Muscle of leg (tissue), 11 donors: ENCODE data around the gene MYL11. TPM values are rescaled to one million over a fixed set of nuclear protein-coding genes. Genes with fewer than 3 reads are reported as not detected.

Source experiments
- DNase-seq: peaks from one replicate; pipeline ENCODE4 v3.0.0; 2013
- H3K27ac ChIP-seq: one replicate; pipeline ENCODE4 v1.5.1; 2013; ENCODE audit warnings: mild to moderate bottlenecking, low read length, control low read depth
- H3K27me3 ChIP-seq: one replicate; pipeline ENCODE4 v1.6.1; 2013; ENCODE audit warnings: low read length; ENCODE audit not compliant: control insufficient read depth, insufficient read depth
- H3K36me3 ChIP-seq: one replicate; pipeline ENCODE4 v1.6.1; 2013; ENCODE audit warnings: low read length; ENCODE audit not compliant: control insufficient read depth, insufficient read depth
- H3K4me1 ChIP-seq: one replicate; pipeline ENCODE4 v1.6.1; 2013; ENCODE audit warnings: low read length; ENCODE audit not compliant: control insufficient read depth, insufficient read depth
- H3K4me3 ChIP-seq: one replicate; pipeline ENCODE4 v1.5.1; 2013; ENCODE audit warnings: low read length, control low read depth
- H3K9me3 ChIP-seq: replicated peaks from 2 replicates; pipeline ENCODE4 v1.6.1; 2013; ENCODE audit warnings: low read depth, low read length; ENCODE audit not compliant: control insufficient read depth
- WGBS: methylation state at CpG from one replicate; pipeline ENCODE4 v1.1.5; 2013; ENCODE audit warnings: missing lambda C conversion rate; ENCODE audit not compliant: insufficient coverage; 5-methylcytosine and 5-hydroxymethylcytosine counted together
- polyA plus RNA-seq, 8 donors: library from polyadenylated mRNA; unstranded; fragments of 120-200 nt; gene quantifications; one replicate each; pipeline versions ENCODE4 v1.2.1 to v1.2.3, GENCODE V29; 2013; ENCODE audit warnings: inconsistent platforms in 1 of 8, low replicate concordance in 1 of 8; ENCODE audit not compliant: insufficient read length in 8 of 8, insufficient read depth in 1 of 8
- total RNA-seq: library from RNA; stranded (reverse); fragments of 120-200 nt; gene quantifications from one replicate; pipeline ENCODE4 v1.2.4, GENCODE V29; 2013

MYL11 gene
- total and polyA plus RNA-seq, 9 donors: 4,424 to 10,279 (median 7,940) TPM

DNA sequence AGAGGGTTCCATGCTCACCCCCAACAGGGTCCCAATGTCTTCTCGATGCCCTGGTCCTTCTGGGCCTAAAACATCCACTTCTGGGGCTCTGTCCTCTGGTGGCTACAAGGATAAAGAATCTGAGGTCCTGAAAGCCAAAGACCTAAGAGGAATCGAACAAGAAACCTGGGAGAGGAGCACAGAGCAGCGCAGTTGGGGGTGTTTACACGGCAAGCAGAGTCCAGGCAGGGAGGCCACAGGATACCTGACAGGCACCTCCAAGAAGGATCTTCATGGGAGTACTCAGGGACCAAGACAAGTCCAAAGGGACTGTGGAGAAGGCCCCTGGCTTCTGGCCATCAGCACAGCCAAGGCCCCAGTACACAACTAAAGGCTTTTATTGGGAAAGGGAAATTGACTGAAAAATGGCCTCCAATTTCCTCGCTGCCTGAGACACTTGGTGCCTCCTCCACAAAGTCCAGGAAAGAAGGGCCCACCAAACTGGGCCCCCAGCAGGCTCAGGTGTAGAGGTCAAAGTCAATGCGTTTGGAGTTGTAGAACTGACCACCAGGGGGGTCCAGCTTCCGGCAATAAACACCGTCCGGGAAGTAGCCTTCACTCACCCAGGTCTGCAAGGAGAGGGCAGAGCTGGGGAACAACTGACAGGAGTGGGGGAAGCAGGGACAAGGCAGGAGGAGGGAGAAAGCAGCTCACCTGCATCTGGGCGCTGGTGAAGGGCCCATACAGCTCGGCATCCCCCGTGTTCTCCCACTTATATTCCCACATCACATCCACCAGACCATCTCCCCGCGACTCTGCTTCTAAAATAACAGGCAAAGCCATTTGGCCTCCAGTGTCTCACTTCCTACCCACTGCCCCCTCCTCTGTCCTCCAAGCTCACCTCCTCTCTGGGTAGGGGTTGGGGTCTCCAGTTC, 21.9 kb upstream of the MYL11 start:
- peaks cover 63% of the 10 kb centered on the region for H3K36me3 ChIP-seq
- 69% methylated on average over 8 of the region's 14 CpGs for WGBS
- no peak for DNase-seq
- H3K4me1 ChIP-seq: peaks cover 47% of the 10 kb centered on the region
- no peak overlapping the region for H3K4me3 ChIP-seq
- no peak overlapping the region for H3K27ac ChIP-seq
- no peaks in the 10 kb centered on the region for H3K27me3 ChIP-seq
- H3K9me3 ChIP-seq: no peaks in the 10 kb centered on the region

- Histone ChIP-seq H3K9me3 (no peaks in the 10 kb centered on the region), H3K27ac (peak overlapping the region; percentile 96), H3K27me3 (no peaks in the 10 kb centered on the region), H3K4me1 (peaks cover 47% of the 10 kb centered on the region), H3K4me3 (peak overlapping the region; percentile 71), H3K36me3 (peaks cover 67% of the 10 kb centered on the region)
- WGBS: 93% methylated on average over 19 of the region's 23 CpGs
- no peak for DNase-seq
Measured at GRCh38 chr16:30353438-30354129, 21.0 kb upstream of the MYL11 start.

DNA sequence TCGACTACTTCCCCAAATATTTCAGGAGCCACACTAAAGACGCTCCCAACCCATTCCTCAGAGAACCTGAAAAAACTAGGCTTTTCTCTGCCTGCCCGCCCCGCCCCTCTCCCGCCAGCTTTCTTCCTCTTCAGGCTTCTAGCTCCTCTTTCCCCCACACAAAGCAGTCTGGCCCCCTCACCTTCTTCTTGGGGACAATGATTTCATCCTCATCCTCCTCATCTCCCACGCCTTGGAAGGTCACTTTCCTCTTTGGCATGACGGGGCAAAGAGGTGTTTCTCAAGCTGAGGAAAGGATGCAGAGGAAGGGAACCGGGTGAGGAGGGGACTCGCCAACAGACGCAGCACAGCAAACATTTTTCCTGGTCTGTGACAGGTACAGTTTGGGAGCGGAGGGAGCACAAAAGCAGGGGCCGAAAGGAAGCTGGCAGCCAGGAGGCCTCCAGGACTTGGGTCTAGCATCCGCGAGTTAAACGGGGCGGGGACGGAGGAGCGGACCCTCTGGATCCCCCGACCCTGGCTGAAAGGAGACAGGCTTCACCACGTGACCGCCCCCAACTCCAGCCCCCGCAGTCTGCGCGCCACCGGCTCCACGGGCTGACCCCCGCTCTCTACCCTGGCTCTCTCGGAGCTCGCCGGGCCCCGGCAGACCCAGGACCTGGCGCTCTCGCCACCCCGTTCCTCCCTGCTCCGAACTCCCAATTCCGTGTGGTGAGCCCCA, 20.0 kb upstream of the MYL11 start:
- Histone ChIP-seq H3K4me1 (peaks cover 47% of the 10 kb centered on the region), H3K36me3 (peaks cover 76% of the 10 kb centered on the region), H3K9me3 (no peaks in the 10 kb centered on the region), H3K27ac (peak overlapping the region; percentile 96), H3K4me3 (peak overlapping the region; percentile 71), H3K27me3 (no peaks in the 10 kb centered on the region)
- peak; percentile 45 for DNase-seq
- under 1% methylated on average over 32 of the region's 36 CpGs for WGBS

DNA sequence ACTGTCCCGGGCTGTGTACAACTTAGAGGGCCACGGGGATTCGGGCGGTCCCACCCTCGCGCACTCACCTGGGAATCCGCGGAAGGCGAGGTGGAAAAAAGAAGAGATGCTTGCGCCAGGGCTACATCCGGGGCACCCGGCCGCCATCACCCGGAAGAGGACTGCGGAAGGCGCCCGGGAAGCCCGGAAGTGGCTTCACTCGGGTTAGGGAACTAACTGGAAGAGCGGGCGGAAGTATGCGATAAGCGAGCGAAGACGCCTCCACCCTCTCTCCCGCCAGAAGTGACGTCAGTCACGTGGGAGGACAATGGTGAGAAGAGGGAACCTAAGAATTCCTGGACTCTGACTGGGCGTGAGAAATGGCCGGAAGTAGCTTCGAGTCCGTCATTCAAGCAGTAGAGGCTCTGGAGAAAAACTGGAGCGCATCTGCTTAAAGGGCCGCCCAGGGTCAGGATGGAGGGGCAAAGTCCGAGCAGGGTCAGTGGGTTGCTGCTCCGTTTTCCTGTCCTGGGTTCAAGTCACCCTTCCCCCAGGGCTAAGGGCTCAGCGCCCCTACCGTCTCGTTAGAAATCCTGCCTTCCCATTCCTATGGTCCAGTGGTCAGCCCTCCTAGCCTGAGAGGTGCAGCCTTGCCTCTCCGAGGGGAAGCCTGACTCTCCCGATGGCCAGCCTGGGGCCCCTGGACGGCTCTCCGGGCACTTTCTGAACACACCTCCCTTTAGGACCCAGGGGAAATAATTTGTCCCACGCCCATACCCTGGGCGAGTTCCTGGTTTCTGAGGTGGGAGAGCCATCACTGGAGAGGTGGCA, 19.3 kb upstream of the MYL11 start, which contains the start of gene CD2BP2:
TSS of gene CD2BP2 (minus strand) at position 165 of the 810 bp plus-strand sequence. CDS start 627 bp downstream, outside the sequence.
- peak; percentile 100 for DNase-seq
- Histone ChIP-seq H3K27me3 (no peaks in the 10 kb centered on the region), H3K36me3 (peaks cover 76% of the 10 kb centered on the region), H3K4me1 (peaks cover 47% of the 10 kb centered on the region), H3K9me3 (no peaks in the 10 kb centered on the region), H3K4me3 (peak within 1 kb of the TSS; percentile 71), H3K27ac (peak within 1 kb of the TSS; percentile 96)
- WGBS: 0% methylated on average over 33 of the region's 45 CpGs

DNA sequence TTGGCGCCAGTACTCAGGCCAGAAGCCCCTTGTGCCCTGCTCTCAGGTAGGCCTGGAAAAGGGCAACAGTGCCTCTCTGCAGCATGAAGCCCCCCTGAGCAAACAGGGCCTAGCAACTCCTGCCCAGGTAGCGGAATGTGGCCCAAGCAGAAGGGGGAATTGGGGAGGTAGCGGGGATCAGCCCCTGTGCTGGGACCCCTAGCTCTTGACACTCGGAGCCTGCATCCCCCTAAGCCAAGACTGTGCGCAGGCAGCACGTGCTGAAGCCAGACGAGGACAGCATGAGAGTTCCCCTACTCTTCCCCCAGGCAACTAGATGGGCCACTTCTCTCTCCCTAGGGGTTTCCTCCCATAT, 18.7 kb upstream of the MYL11 start:
- DNase-seq: no peak
- 33% methylated on average over 4 of the region's 7 CpGs for WGBS
- Histone ChIP-seq H3K27me3 (no peaks in the 10 kb centered on the region), H3K27ac (peak overlapping the region; percentile 96), H3K4me3 (peak overlapping the region; percentile 71), H3K9me3 (no peaks in the 10 kb centered on the region), H3K4me1 (peaks cover 47% of the 10 kb centered on the region), H3K36me3 (peaks cover 76% of the 10 kb centered on the region)

- WGBS: 86% methylated on average over 7 of the region's 12 CpGs
- Histone ChIP-seq H3K27me3 (no peaks in the 10 kb centered on the region), H3K27ac (peak overlapping the region; percentile 96), H3K4me3 (no peak overlapping the region), H3K9me3 (no peaks in the 10 kb centered on the region), H3K4me1 (peaks cover 46% of the 10 kb centered on the region), H3K36me3 (peaks cover 71% of the 10 kb centered on the region)
- DNase-seq: no peak
Measured at GRCh38 chr16:30356401-30357084, 18.1 kb upstream of the MYL11 start.

- no peak overlapping the region for H3K27ac ChIP-seq
- 95% methylated on average over 3 of the region's 5 CpGs for WGBS
- no peaks in the 10 kb centered on the region for H3K27me3 ChIP-seq
- peaks cover 39% of the 10 kb centered on the region for H3K4me1 ChIP-seq
- H3K4me3 ChIP-seq: no peak overlapping the region
- no peak for DNase-seq
- H3K36me3 ChIP-seq: peaks cover 68% of the 10 kb centered on the region
- H3K9me3 ChIP-seq: no peaks in the 10 kb centered on the region
Measured at GRCh38 chr16:30357085-30357714, 17.4 kb upstream of the MYL11 start.

GRCh38 chr16:30357715-30358576, 16.7 kb upstream of the MYL11 start:
- H3K36me3 ChIP-seq: peaks cover 67% of the 10 kb centered on the region
- DNase-seq: no peak
- no peaks in the 10 kb centered on the region for H3K9me3 ChIP-seq
- H3K4me3 ChIP-seq: no peak overlapping the region
- no peak overlapping the region for H3K27ac ChIP-seq
- H3K4me1 ChIP-seq: peaks cover 32% of the 10 kb centered on the region
- 84% methylated on average over 33 of the region's 37 CpGs for WGBS
- H3K27me3 ChIP-seq: no peaks in the 10 kb centered on the region
